ENCODE data around the gene TMEM218. TPM values are rescaled to one million over a fixed set of nuclear protein-coding genes. Genes with fewer than 3 reads are reported as not detected.

Gene TMEM218
- total RNA-seq, 1 experiment from 2014 or later, result 14.3 TPM

DNA sequence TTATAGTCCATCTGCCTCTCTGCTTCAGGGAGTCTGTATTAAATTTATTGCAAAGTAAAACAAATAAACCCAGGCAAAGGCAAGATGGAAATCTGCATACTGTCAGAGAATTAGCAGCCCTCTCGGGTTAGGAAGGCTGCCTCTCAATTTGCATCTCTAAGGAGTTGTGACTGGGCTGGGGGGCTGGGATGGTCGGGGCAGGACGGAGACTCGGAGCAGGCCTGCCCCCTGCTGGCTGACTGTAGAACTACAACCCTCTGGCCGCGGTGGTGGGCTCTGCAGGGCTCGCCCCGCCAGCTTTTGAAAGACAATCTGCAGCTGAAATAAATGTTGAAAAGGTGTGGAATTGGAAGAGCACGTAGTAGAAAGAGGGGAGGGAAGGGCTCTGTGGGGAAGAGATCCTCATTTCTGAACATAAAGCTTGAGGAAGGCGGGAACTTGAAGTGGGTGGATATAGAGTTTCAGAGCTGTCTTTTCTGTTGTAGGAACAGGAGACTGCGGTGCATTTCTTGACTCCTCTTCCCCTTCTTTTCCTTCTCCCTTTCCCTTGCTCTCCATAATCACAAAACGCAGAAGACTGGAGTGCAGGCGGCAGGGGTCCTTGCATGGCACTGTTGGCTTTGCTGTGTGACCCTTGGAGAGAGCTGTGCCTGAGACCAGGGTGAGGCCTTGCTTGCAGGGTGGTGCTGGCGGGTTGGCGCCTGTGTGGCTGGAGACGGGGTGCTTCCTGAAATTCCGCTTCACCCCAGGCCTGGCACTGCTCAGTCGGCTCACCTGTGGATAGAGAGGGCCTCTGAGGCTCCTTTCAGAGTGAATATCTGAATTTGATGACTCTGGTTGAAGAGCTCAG is 30.5 kb upstream of the TMEM218 start:
- Histone ChIP-seq H2BK20ac (ENCODE audit: low read depth, low read length, poor library complexity, severe bottlenecking) (no peak overlapping the region), H3K9ac (ENCODE audit: extremely low read depth, insufficient read length, low read length) (no peak overlapping the region), H3K27ac (ENCODE audit: insufficient read length, low read depth, low read length) (no peak overlapping the region), H3K18ac (ENCODE audit: insufficient read length, low read depth, low read length) (no peak overlapping the region), H2BK120ac (ENCODE audit: low read depth, low read length, poor library complexity, severe bottlenecking) (no peak overlapping the region), H3K56ac (ENCODE audit: insufficient read length, low read depth, low read length) (no peak overlapping the region), H3K23me2 (ENCODE audit: insufficient read length, low read depth, low read length, poor library complexity, severe bottlenecking) (no peaks in the 10 kb centered on the region), H2AK5ac (ENCODE audit: insufficient read length, low read length) (no peak overlapping the region), H4K20me1 (ENCODE audit: control insufficient read depth, insufficient read depth, insufficient read length) (peaks cover 3% of the 10 kb centered on the region), H3K23ac (ENCODE audit: insufficient read length, low read depth, low read length) (no peak overlapping the region), H3K4me1 (ENCODE audit: insufficient read depth, low read length) (peaks cover 15% of the 10 kb centered on the region; the same call in 1 of the 2 replicates), H2BK15ac (ENCODE audit: low read depth, low read length) (no peak overlapping the region), H4K91ac (ENCODE audit: insufficient read length, low read depth, low read length) (no peak overlapping the region), H2AFZ (ENCODE audit: low read length) (peak overlapping the region; percentile 58), H3K79me2 (ENCODE audit: insufficient read depth, low read length) (no peaks in the 10 kb centered on the region), H3T11ph (ENCODE audit: low read length) (no peak overlapping the region), H2BK12ac (ENCODE audit: insufficient read length, low read depth, low read length) (no peak overlapping the region), H4K5ac (ENCODE audit: insufficient read length, low read depth, low read length) (no peak overlapping the region), H3K4ac (ENCODE audit: low read depth, low read length) (no peak overlapping the region), H3K4me2 (ENCODE audit: insufficient read depth, insufficient read length, low read length) (peak overlapping the region; percentile 9), H3K27me3 (ENCODE audit: insufficient read depth, low read length) (peaks cover 36% of the 10 kb centered on the region; the same call in 1 of the 2 replicates), H4K8ac (replicated peaks; ENCODE audit: insufficient read length, low read depth, low read length) (no peak overlapping the region), H2BK5ac (ENCODE audit: insufficient read length, low read length) (no peak overlapping the region), H3K9me3 (ENCODE audit: control insufficient read depth, low read depth, low read length) (no peaks in the 10 kb centered on the region), H3K14ac (ENCODE audit: insufficient read depth, low read length) (no peak overlapping the region), H3K79me1 (ENCODE audit: insufficient read depth, low read depth, low read length, poor library complexity, severe bottlenecking) (no peaks in the 10 kb centered on the region)
- Mint-ChIP-seq H3K27me3 (ENCODE audit: low read depth) (peaks cover 88% of the 10 kb centered on the region), H3K36me3 (ENCODE audit: insufficient read depth in 1 of 3, low read depth in 3 of 3) (no peaks in the 10 kb centered on the region), H3K9me3 (0 out of 5 replicates have a peak, but pooled peaks cover 0 to 3% of the 10 kb centered on the region in 2 experiments), H3K4me3 (peak overlapping the region; percentile 32 to 64; a peak in 2 of 5 replicates), H3K27ac (peak overlapping the region in 1 of 3 experiments; percentile 12; a peak in 1 of 7 replicates), H3K4me1 (peaks cover 68 to 77% of the 10 kb centered on the region in 2 experiments)
- peak; percentile 86 for DNase-seq
- no CpG with 5 or more reads among the region's 18 CpGs for WGBS (ENCODE audit: extremely low coverage, insufficient read length, low lambda C conversion rate)
- TF ChIP-seq, protein P1, sequence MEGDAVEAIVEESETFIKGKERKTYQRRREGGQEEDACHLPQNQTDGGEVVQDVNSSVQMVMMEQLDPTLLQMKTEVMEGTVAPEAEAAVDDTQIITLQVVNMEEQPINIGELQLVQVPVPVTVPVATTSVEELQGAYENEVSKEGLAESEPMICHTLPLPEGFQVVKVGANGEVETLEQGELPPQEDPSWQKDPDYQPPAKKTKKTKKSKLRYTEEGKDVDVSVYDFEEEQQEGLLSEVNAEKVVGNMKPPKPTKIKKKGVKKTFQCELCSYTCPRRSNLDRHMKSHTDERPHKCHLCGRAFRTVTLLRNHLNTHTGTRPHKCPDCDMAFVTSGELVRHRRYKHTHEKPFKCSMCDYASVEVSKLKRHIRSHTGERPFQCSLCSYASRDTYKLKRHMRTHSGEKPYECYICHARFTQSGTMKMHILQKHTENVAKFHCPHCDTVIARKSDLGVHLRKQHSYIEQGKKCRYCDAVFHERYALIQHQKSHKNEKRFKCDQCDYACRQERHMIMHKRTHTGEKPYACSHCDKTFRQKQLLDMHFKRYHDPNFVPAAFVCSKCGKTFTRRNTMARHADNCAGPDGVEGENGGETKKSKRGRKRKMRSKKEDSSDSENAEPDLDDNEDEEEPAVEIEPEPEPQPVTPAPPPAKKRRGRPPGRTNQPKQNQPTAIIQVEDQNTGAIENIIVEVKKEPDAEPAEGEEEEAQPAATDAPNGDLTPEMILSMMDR (conservative IDR thresholded peaks at IDR 0.05), result peak; percentile 99

Data from H9 (cell line).